ENCODE results near the gene RIGI.
A peak's percentile ranks its signal among the peaks of the same experiment; 100 is the strongest.
"Not testable (repeated sequence)": the region's sequence is repeated elsewhere in the genome, so short reads cannot be mapped to it uniquely, and the experiment has no call there.

Gene RIGI

GRCh38 chr9:32533336-32533735 is 7.3 kb upstream of the RIGI start:
- FAIRE-seq = no peak
- no peak for DNase-seq (ENCODE audit: insufficient read length, low spot score)

- FAIRE-seq = no peak
- no peak for DNase-seq (ENCODE audit: insufficient read length, low spot score)
Observed at GRCh38 chr9:32526707-32527048, 682 bp upstream of the RIGI start.

- DNase-seq (ENCODE audit: insufficient read length, low spot score) (no peak), FAIRE-seq (peak; percentile 4)
Observed at GRCh38 chr9:32525709-32526030, 326 bp downstream of the RIGI start.

GRCh38 chr9:32524892-32525708 is 896 bp downstream of the RIGI start:
- no peak for DNase-seq (ENCODE audit: insufficient read length, low spot score)

GRCh38 chr9:32524558-32524891 is 1.5 kb downstream of the RIGI start:
- DNase-seq (ENCODE audit: insufficient read length, low spot score) = not testable (repeated sequence)

More at GRCh38 chr9:32524892-32525708, 896 bp downstream of the RIGI start:
- peak; percentile 21 for FAIRE-seq

GRCh38 chr9:32523910-32524309 is 2.1 kb downstream of the RIGI start:
- FAIRE-seq (no peak), DNase-seq (ENCODE audit: insufficient read length, low spot score) (no peak)

More at GRCh38 chr9:32524558-32524891, 1.5 kb downstream of the RIGI start:
- not testable (repeated sequence) for FAIRE-seq

- DNase-seq (ENCODE audit: insufficient read length, low spot score) = no peak
- FAIRE-seq = no peak
Observed at GRCh38 chr9:32518276-32518675, 7.7 kb downstream of the RIGI start.

- FAIRE-seq (no peak), DNase-seq (ENCODE audit: insufficient read length, low spot score) (no peak)
Observed at GRCh38 chr9:32516241-32516640, 9.8 kb downstream of the RIGI start.

- no peak for FAIRE-seq
- DNase-seq (ENCODE audit: insufficient read length, low spot score) = no peak
Observed at GRCh38 chr9:32508728-32509127, 17.3 kb downstream of the RIGI start.

GRCh38 chr9:32503008-32503407 is 23.0 kb downstream of the RIGI start:
- DNase-seq (ENCODE audit: insufficient read length, low spot score) (no peak), FAIRE-seq (no peak)

- DNase-seq (ENCODE audit: insufficient read length, low spot score) (no peak), FAIRE-seq (no peak)
Observed at GRCh38 chr9:32502464-32502863, 23.5 kb downstream of the RIGI start.

- DNase-seq (ENCODE audit: insufficient read length, low spot score) (no peak), FAIRE-seq (no peak)
Observed at GRCh38 chr9:32501868-32502267, 24.1 kb downstream of the RIGI start.

GRCh38 chr9:32500768-32501167 is 25.2 kb downstream of the RIGI start:
- FAIRE-seq = no peak

GRCh38 chr9:32497921-32498320 is 28.1 kb downstream of the RIGI start:
- DNase-seq (ENCODE audit: insufficient read length, low spot score) (no peak), FAIRE-seq (no peak)

More at GRCh38 chr9:32500768-32501167, 25.2 kb downstream of the RIGI start:
- DNase-seq (ENCODE audit: insufficient read length, low spot score) = no peak

GRCh38 chr9:32490601-32491000 is 35.4 kb downstream of the RIGI start:
- DNase-seq (ENCODE audit: insufficient read length, low spot score) (no peak), FAIRE-seq (no peak)

- no peak for DNase-seq (ENCODE audit: insufficient read length, low spot score)
- no peak for FAIRE-seq
Observed at GRCh38 chr9:32487981-32488380, 38.0 kb downstream of the RIGI start.

- FAIRE-seq = no peak
- DNase-seq (ENCODE audit: insufficient read length, low spot score) = no peak
Observed at GRCh38 chr9:32486839-32487562, 39.0 kb downstream of the RIGI start.

GRCh38 chr9:32483343-32483742 is 42.7 kb downstream of the RIGI start:
- FAIRE-seq (no peak), DNase-seq (ENCODE audit: insufficient read length, low spot score) (no peak)

Measured in GM19239 (cell line).